Body of pancreas (tissue), 4 donors: ENCODE results near the gene LIMK1.

Experiments used
- POLR2A ChIP-seq, 3 donors: fragments of 450-650 bp; IDR thresholded peaks; one replicate each; pipeline ENCODE4 v1.6.1; 2016; ENCODE audit warnings: antibody characterized with exemption in 3 of 3, mild to moderate bottlenecking in 2 of 3
- TF ChIP-seq, protein P1 (sequence below), 7 experiments: fragments of 450-650 bp in 4 of 7; fragments of 200-600 bp in 3 of 7; sonication (generic) in 3 of 7; IDR thresholded peaks; one replicate each; pipeline ENCODE4 v1.5.1; 2016 to 2019; ENCODE audit warnings: antibody characterized with exemption in 7 of 7

DNA sequence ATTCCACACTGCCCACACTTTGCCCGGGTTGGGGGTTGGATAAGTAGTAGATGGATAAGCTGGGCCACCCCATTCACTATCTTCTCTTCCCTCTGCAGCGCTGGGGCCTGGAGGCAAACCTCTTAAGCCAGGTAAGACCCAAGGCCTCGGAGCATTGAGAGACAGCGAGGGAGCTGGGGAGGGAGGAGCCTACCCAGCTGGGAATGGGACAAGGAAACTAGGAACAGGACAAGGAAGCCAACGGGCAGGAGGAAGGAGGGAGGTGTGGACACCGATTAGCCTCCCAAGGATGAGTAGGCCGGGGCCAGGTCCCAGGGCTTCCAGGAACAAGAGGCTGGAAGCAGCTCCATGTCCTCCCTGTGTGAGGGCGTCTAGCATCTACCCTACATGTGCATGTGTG, 46.0 kb upstream of the LIMK1 start:
- TF ChIP-seq, protein P1, sequence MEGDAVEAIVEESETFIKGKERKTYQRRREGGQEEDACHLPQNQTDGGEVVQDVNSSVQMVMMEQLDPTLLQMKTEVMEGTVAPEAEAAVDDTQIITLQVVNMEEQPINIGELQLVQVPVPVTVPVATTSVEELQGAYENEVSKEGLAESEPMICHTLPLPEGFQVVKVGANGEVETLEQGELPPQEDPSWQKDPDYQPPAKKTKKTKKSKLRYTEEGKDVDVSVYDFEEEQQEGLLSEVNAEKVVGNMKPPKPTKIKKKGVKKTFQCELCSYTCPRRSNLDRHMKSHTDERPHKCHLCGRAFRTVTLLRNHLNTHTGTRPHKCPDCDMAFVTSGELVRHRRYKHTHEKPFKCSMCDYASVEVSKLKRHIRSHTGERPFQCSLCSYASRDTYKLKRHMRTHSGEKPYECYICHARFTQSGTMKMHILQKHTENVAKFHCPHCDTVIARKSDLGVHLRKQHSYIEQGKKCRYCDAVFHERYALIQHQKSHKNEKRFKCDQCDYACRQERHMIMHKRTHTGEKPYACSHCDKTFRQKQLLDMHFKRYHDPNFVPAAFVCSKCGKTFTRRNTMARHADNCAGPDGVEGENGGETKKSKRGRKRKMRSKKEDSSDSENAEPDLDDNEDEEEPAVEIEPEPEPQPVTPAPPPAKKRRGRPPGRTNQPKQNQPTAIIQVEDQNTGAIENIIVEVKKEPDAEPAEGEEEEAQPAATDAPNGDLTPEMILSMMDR (IDR thresholded peaks at IDR 0.05) = no peak
- TF ChIP-seq POLR2A (IDR thresholded peaks at IDR 0.05) = no peak
